Testis (tissue), 3 donors: ENCODE results near the gene FASN. TPM values are rescaled to one million over a fixed set of nuclear protein-coding genes. Genes with fewer than 3 reads are reported as not detected.

ENCODE experiments used
- DNase-seq: peaks from one replicate; pipeline ENCODE4 v3.0.0-alpha.2; 2019
- H3K27ac ChIP-seq, 2 donors: fragments of 200-600 bp; sonication (generic); one replicate each; pipeline ENCODE4 v1.5.1; 2019
- H3K27me3 ChIP-seq: fragments of 200-600 bp; sonication (generic); one replicate; pipeline ENCODE4 v1.5.1; 2019
- H3K36me3 ChIP-seq: fragments of 200-600 bp; sonication (generic); one replicate; pipeline ENCODE4 v1.5.1; 2017; ENCODE audit warnings: low read depth; ENCODE audit errors: missing control alignments
- H3K4me1 ChIP-seq: fragments of 200-600 bp; sonication (generic); one replicate; pipeline ENCODE4 v1.5.1; 2019
- H3K4me3 ChIP-seq, 2 donors: fragments of 200-600 bp; sonication (generic); one replicate each; pipeline ENCODE4 v1.5.1; 2017 to 2019
- H3K9me3 ChIP-seq: fragments of 200-600 bp; sonication (generic); one replicate; pipeline ENCODE4 v1.5.1; 2017
- CTCF ChIP-seq, 3 experiments: fragments of 450-650 bp in 2 of 3; fragments of 200-600 bp in 1 of 3; sonication (generic) in 1 of 3; IDR thresholded peaks; one replicate each; pipeline ENCODE4 v1.5.1; 2016 to 2019; ENCODE audit warnings: antibody characterized with exemption in 3 of 3, mild to moderate bottlenecking in 2 of 3, moderate library complexity in 1 of 3
- POLR2A ChIP-seq: fragments of 450-650 bp; IDR thresholded peaks from one replicate; pipeline ENCODE4 v1.6.1; 2017; ENCODE audit warnings: antibody characterized with exemption, mild to moderate bottlenecking, moderate library complexity
- WGBS, 2 donors: methylation state at CpG; one replicate each; pipeline ENCODE4 v1.1.5; 2018; 5-methylcytosine and 5-hydroxymethylcytosine counted together
- intact Hi-C: fragments of 100-400 bp; cut with DNase I; formaldehyde crosslinking; loops from one replicate; pipeline ENCODE4 v1.15.1; 2023; ENCODE audit warnings: low total_unique reads
- polyA plus RNA-seq: library from polyadenylated mRNA; stranded (reverse); fragments of 350-450 nt; fragmentation: Illumina TruSeq; extraction: RNeasy Lipid Tissue Mini Kit (QIAGEN cat#74804); gene quantifications from one replicate; pipeline ENCODE4 v1.2.3, GENCODE V29; 2014; ENCODE audit warnings: low read depth, low replicate concordance; ENCODE audit not compliant: insufficient read depth
- total RNA-seq, 2 donors: library from RNA; depleted of rRNA; stranded (reverse); fragments of >200 nt; gene quantifications; one replicate each; pipeline ENCODE4 v1.2.3, GENCODE V29; 2016

The FASN gene
- total and polyA plus RNA-seq, 3 donors from 2014 or later: 47.6 to 93.0 (median 76.2) TPM

DNA sequence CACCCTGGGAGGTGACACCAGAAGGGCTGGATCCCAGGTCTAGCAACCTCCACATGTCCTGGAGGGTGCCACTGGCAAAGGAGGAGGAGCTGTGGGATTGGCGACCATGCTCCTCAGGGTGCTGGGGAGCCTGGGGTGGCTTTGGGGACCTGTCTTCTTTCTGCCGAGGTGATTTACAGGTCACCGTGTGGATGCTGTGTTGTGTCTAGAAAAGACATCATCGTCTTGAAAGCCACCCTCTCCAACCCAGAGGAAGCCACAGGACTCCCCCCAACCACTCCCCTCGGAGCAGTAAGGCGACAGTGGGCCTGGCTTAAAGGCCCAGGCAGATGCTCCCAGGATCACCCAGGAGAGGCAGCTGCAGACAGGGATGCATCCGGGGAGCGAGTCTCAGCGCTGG lies 29.7 kb upstream of the FASN start:
- Histone ChIP-seq H3K36me3 (no peaks in the 10 kb centered on the region), H3K27ac (no peak overlapping the region), H3K9me3 (no peaks in the 10 kb centered on the region), H3K4me3 (no peak overlapping the region), H3K27me3 (no peaks in the 10 kb centered on the region), H3K4me1 (no peaks in the 10 kb centered on the region)
- no peak for DNase-seq
- TF ChIP-seq POLR2A: no peak
- no peak for TF ChIP-seq CTCF (IDR thresholded peaks at IDR 0.05)
- WGBS, 2 donors: 94 to 95% methylated on average over 3 to 9 of the region's 9 CpGs
- intact Hi-C loops: no loop called here

GRCh38 chr17:82127315-82127595 lies 29.2 kb upstream of the FASN start:
- Histone ChIP-seq H3K9me3 (no peaks in the 10 kb centered on the region), H3K27me3 (no peaks in the 10 kb centered on the region), H3K36me3 (no peaks in the 10 kb centered on the region), H3K27ac (no peak overlapping the region), H3K4me1 (no peaks in the 10 kb centered on the region), H3K4me3 (no peak overlapping the region)
- intact Hi-C loops: no loop called here
- 78 to 87% methylated on average over 3 to 11 of the region's 11 CpGs for WGBS, 2 donors
- DNase-seq: no peak
- TF ChIP-seq POLR2A (no peak), CTCF (IDR thresholded peaks at IDR 0.05) (no peak)

DNA sequence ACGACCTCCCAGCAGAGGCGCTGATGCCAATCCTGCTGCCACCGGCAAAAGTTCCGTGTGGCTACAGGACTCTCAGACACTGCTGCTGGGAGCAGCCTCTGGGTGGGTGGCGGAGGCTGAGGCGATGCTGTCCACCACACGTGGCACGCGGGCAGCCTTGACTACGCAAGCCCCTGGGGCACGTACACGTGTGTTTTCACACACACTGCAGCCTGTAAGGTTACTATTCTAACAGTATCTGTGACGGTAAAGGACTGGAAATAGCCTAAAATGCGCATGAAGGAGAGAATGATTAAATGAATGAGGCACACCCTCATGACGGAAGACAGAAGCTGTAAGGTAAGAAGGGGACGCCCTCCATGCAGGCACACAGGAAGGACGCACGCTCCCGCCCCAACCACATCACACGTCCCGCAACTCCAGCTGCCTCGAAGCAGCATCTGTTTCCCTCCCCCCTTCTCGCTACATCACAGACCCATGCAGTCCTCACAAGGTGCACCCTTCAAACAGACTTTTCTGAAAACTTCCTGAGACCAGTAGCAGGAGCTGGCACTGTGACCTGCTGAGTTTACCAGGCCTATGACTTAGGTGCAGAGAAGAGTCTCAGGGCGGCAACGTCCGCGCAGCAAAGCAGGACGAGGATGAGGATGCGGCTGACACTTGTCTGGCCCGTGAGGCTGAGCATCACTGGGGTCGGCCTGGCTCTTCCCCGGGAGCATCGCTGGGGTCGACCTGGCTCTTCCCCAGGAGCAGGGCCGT lies 28.7 kb upstream of the FASN start:
- WGBS, 2 donors: 85 to 90% methylated on average over 29 to 35 of the region's 35 CpGs
- TF ChIP-seq CTCF (IDR thresholded peaks at IDR 0.05) (no peak), POLR2A (no peak)
- Histone ChIP-seq H3K27ac (no peak overlapping the region), H3K4me3 (no peak overlapping the region), H3K9me3 (no peaks in the 10 kb centered on the region), H3K4me1 (no peaks in the 10 kb centered on the region), H3K36me3 (no peaks in the 10 kb centered on the region), H3K27me3 (no peaks in the 10 kb centered on the region)
- intact Hi-C loops: no loop called here
- DNase-seq: no peak

GRCh38 chr17:82124101-82124500 lies 26.1 kb upstream of the FASN start:
- 62 to 66% methylated on average over 4 of the region's 4 CpGs for WGBS, 2 donors

More at GRCh38 chr17:82124101-82124500, 26.1 kb upstream of the FASN start:
- Histone ChIP-seq H3K4me1 (no peaks in the 10 kb centered on the region), H3K27ac (no peak overlapping the region), H3K9me3 (no peaks in the 10 kb centered on the region), H3K36me3 (no peaks in the 10 kb centered on the region), H3K4me3 (no peak overlapping the region), H3K27me3 (no peaks in the 10 kb centered on the region)
- intact Hi-C loops: no loop called here
- DNase-seq: no peak
- TF ChIP-seq POLR2A: no peak
- no peak for TF ChIP-seq CTCF (IDR thresholded peaks at IDR 0.05)
